Lower leg skin (tissue), 4 donors: ENCODE data around the gene CFAP97D1. TPM values are rescaled to one million over a fixed set of nuclear protein-coding genes. Genes with fewer than 3 reads are reported as not detected.
A peak's percentile ranks its signal among the peaks of the same experiment; 100 is the strongest.

Experiments used
- DNase-seq, 2 donors: peaks; one replicate each; pipeline ENCODE4 v3.0.0-alpha.2; 2019; ENCODE audit warnings: low spot score in 2 of 2
- H3K4me3 ChIP-seq: fragments of 200-600 bp; sonication (generic); 2 replicates; pipeline ENCODE4 v1.5.1; 2017; ENCODE audit warnings: mild to moderate bottlenecking, low read depth; ENCODE audit not compliant: poor library complexity, severe bottlenecking
- CTCF ChIP-seq, 3 donors: fragments of 450-650 bp; IDR thresholded peaks; one replicate each; pipeline ENCODE4 v1.5.1; 2016; ENCODE audit warnings: antibody characterized with exemption in 3 of 3, mild to moderate bottlenecking in 3 of 3, moderate library complexity in 2 of 3
- POLR2A ChIP-seq, 2 donors: fragments of 450-650 bp; IDR thresholded peaks; one replicate each; pipeline ENCODE4 v1.6.1; 2016 to 2017; ENCODE audit warnings: antibody characterized with exemption in 2 of 2, mild to moderate bottlenecking in 1 of 2, moderate library complexity in 1 of 2
- WGBS, 2 donors: methylation state at CpG; one replicate each; pipeline ENCODE4 v1.1.5; 2018; 5-methylcytosine and 5-hydroxymethylcytosine counted together
- intact Hi-C: fragments of 100-400 bp; cut with DNase I; formaldehyde crosslinking; loops from one replicate; pipeline ENCODE4 v1.15.0; 2023; ENCODE audit warnings: low total_unique reads
- total RNA-seq, 4 donors: library from RNA; depleted of rRNA; stranded (reverse); fragments of >200 nt; gene quantifications; one replicate each; pipeline ENCODE4 v1.1.0, GENCODE V29; 2016

Gene CFAP97D1
- total RNA-seq, 4 donors from 2014 or later = 0.30 TPM; not detected in 3

- no peak overlapping the region for H3K4me3 ChIP-seq
- intact Hi-C loops = no loop called here
- no peak for TF ChIP-seq POLR2A (IDR thresholded peaks at IDR 0.05)
- TF ChIP-seq CTCF (IDR thresholded peaks at IDR 0.05) = no peak
- peak; percentile 60 to 90 for DNase-seq
- 37 to 47% methylated on average over 9 of the region's 9 CpGs for WGBS, 2 donors
Observed at GRCh38 chr17:43768382-43768781, 11.9 kb upstream of the CFAP97D1 start.

GRCh38 chr17:43768943-43769342 is 11.3 kb upstream of the CFAP97D1 start:
- intact Hi-C loops = no loop called here
- DNase-seq = no peak
- H3K4me3 ChIP-seq = no peak overlapping the region
- TF ChIP-seq POLR2A (IDR thresholded peaks at IDR 0.05) (no peak), CTCF (IDR thresholded peaks at IDR 0.05) (no peak)
- 88 to 90% methylated on average over 7 of the region's 7 CpGs for WGBS, 2 donors

- intact Hi-C loops = no loop called here
- WGBS, 2 donors = 87 to 90% methylated on average over 15 to 16 of the region's 16 CpGs
- DNase-seq = peak in 1 of 2 donors; percentile 77
- TF ChIP-seq POLR2A (IDR thresholded peaks at IDR 0.05) (no peak), CTCF (IDR thresholded peaks at IDR 0.05) (no peak)
- no peak overlapping the region for H3K4me3 ChIP-seq
Observed at GRCh38 chr17:43769426-43769825, 10.8 kb upstream of the CFAP97D1 start.

GRCh38 chr17:43769859-43770258 is 10.4 kb upstream of the CFAP97D1 start:
- WGBS, 2 donors = 91 to 93% methylated on average over 11 of the region's 11 CpGs
- intact Hi-C loops = no loop called here
- no peak for DNase-seq
- TF ChIP-seq POLR2A (IDR thresholded peaks at IDR 0.05) (no peak), CTCF (IDR thresholded peaks at IDR 0.05) (no peak)
- no peak overlapping the region for H3K4me3 ChIP-seq

- no peak for TF ChIP-seq CTCF (IDR thresholded peaks at IDR 0.05)
- no peak for TF ChIP-seq POLR2A (IDR thresholded peaks at IDR 0.05)
- H3K4me3 ChIP-seq = no peak overlapping the region
- 85 to 91% methylated on average over 2 of the region's 2 CpGs for WGBS, 2 donors
- DNase-seq = no peak
- intact Hi-C loops = no loop called here
Observed at GRCh38 chr17:43770957-43771356, 9.3 kb upstream of the CFAP97D1 start.

- no peak for DNase-seq
- intact Hi-C loops = no loop called here
- WGBS, 2 donors = 91 to 94% methylated on average over 9 of the region's 9 CpGs
- no peak overlapping the region for H3K4me3 ChIP-seq
- TF ChIP-seq POLR2A (IDR thresholded peaks at IDR 0.05) = no peak
Observed at GRCh38 chr17:43771463-43771862, 8.8 kb upstream of the CFAP97D1 start.
